ENCODE data around the gene ILDR1.

DNA sequence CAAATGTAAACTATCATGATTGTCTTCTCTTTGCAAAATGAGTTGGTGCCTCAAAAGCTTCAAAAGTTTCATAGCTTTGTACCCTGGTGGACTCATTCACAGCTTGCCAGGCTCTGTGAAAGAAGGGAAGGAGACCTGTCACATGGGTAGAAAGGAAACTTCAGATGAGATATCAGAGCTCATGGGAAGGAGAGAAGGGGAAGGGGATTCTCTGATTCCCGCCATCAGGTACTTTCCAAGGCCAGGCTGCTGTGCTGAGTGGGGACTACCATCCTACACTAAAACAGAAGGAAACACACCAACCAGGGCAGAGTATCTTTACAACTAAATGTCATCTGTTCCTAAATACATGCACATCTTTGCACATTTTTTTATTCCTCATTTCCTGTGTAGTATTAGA, 9.2 kb downstream of the ILDR1 start:
- TF ChIP-seq CREB1 (CRISPR knock-in tag; IDR thresholded peaks at IDR 0.05) (no peak), ATF6 (CRISPR knock-in tag; IDR thresholded peaks at IDR 0.05) (no peak), ETV6 (CRISPR knock-in tag; IDR thresholded peaks at IDR 0.05) (no peak), ZBTB21 (CRISPR knock-in tag; IDR thresholded peaks at IDR 0.05; ENCODE audit: borderline replicate concordance) (no peak), TCF7 (CRISPR knock-in tag; IDR thresholded peaks at IDR 0.05; ENCODE audit: low read depth) (no peak), CTCF (IDR thresholded peaks at IDR 0.05) (no peak), ZNF121 (CRISPR knock-in tag; IDR thresholded peaks at IDR 0.05) (no peak), NR3C1 (CRISPR knock-in tag; conservative IDR thresholded peaks at IDR 0.05; ENCODE audit: low read depth) (no peak)
- TF ChIP-seq, protein P1, sequence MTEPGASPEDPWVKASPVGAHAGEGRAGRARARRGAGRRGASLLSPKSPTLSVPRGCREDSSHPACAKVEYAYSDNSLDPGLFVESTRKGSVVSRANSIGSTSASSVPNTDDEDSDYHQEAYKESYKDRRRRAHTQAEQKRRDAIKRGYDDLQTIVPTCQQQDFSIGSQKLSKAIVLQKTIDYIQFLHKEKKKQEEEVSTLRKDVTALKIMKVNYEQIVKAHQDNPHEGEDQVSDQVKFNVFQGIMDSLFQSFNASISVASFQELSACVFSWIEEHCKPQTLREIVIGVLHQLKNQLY (CRISPR knock-in tag; IDR thresholded peaks at IDR 0.05): no peak
- TF ChIP-seq, protein P2, sequence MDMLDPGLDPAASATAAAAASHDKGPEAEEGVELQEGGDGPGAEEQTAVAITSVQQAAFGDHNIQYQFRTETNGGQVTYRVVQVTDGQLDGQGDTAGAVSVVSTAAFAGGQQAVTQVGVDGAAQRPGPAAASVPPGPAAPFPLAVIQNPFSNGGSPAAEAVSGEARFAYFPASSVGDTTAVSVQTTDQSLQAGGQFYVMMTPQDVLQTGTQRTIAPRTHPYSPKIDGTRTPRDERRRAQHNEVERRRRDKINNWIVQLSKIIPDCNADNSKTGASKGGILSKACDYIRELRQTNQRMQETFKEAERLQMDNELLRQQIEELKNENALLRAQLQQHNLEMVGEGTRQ (CRISPR knock-in tag; IDR thresholded peaks at IDR 0.05): no peak

All from WTC11 (cell line).